Progenitor cell of endocrine pancreas (in vitro differentiated cells): Measurements from ENCODE around the gene MAPK1. TPM values are rescaled to one million over a fixed set of nuclear protein-coding genes. Genes with fewer than 3 reads are reported as not detected.
"Not testable (repeated sequence)": the region's sequence is repeated elsewhere in the genome, so short reads cannot be mapped to it uniquely, and the experiment has no call there.

Source experiments
- DNase-seq: peaks from one replicate; pipeline ENCODE4 v3.0.0; 2021; ENCODE audit warnings: low spot score; ENCODE audit not compliant: unreplicated experiment
- H3K27ac Mint-ChIP-seq: 2 replicates; pipeline ENCODE4 v1.8.0; 2021; ENCODE audit warnings: mild to moderate bottlenecking, moderate library complexity, mixed read lengths
- H3K27me3 Mint-ChIP-seq: 2 replicates; pipeline ENCODE4 v1.8.0; 2021; ENCODE audit warnings: mixed read lengths
- H3K36me3 Mint-ChIP-seq: 2 replicates; pipeline ENCODE4 v1.8.0; 2022; ENCODE audit warnings: mixed read lengths; ENCODE audit not compliant: insufficient read depth
- H3K4me1 Mint-ChIP-seq: 2 replicates; pipeline ENCODE4 v1.8.0; 2021; ENCODE audit warnings: low read depth, mixed read lengths
- H3K4me3 Mint-ChIP-seq: 2 replicates; pipeline ENCODE4 v1.8.0; 2021; ENCODE audit warnings: low read depth, mild to moderate bottlenecking, moderate library complexity, mixed read lengths
- H3K9me3 Mint-ChIP-seq: 2 replicates; pipeline ENCODE4 v1.8.0; 2021; ENCODE audit warnings: low read depth, mixed read lengths
- CTCF ChIP-seq: fragments of 200-600 bp; sonication (generic); IDR thresholded peaks from one replicate; pipeline ENCODE4 v1.5.0; 2021; ENCODE audit warnings: antibody characterized with exemption, mild to moderate bottlenecking; ENCODE audit not compliant: unreplicated experiment
- total RNA-seq: library from RNA; stranded (reverse); gene quantifications from 2 replicates; pipeline ENCODE4 v1.2.1, GENCODE V29; 2021

MAPK1 gene
- total RNA-seq, 1 donor from 2014 or later, result 116 TPM

GRCh38 chr22:21819183-21819770 is 48.2 kb downstream of the MAPK1 start:
- no peak for TF ChIP-seq CTCF
- no peak for DNase-seq
- H3K27ac Mint-ChIP-seq, result no peak overlapping the region

GRCh38 chr22:21818487-21819182 is 48.8 kb downstream of the MAPK1 start:
- H3K4me3 Mint-ChIP-seq, result no peak overlapping the region
- no peaks in the 10 kb centered on the region for H3K27me3 Mint-ChIP-seq
- peaks cover 26% of the 10 kb centered on the region for H3K4me1 Mint-ChIP-seq
- H3K9me3 Mint-ChIP-seq, result no peaks in the 10 kb centered on the region
- H3K36me3 Mint-ChIP-seq, result peaks cover 2% of the 10 kb centered on the region
- DNase-seq, result no peak
- no peak for TF ChIP-seq CTCF
- H3K27ac Mint-ChIP-seq, result peak overlapping the region; percentile 30

More at GRCh38 chr22:21819183-21819770, 48.2 kb downstream of the MAPK1 start:
- Mint-ChIP-seq H3K27me3 (no peaks in the 10 kb centered on the region), H3K4me3 (no peak overlapping the region), H3K36me3 (peaks cover 2% of the 10 kb centered on the region), H3K9me3 (no peaks in the 10 kb centered on the region), H3K4me1 (peaks cover 26% of the 10 kb centered on the region)

- not testable (repeated sequence) for H3K4me3 Mint-ChIP-seq, H3K27ac Mint-ChIP-seq, DNase-seq, H3K27me3 Mint-ChIP-seq, H3K9me3 Mint-ChIP-seq, H3K36me3 Mint-ChIP-seq
- peaks cover 24% of the 10 kb centered on the region for H3K4me1 Mint-ChIP-seq
Observed at GRCh38 chr22:21817497-21817853, 50.0 kb downstream of the MAPK1 start.

- Mint-ChIP-seq H3K27me3 (no peaks in the 10 kb centered on the region), H3K27ac (no peak overlapping the region), H3K9me3 (peaks cover 3% of the 10 kb centered on the region), H3K4me1 (peaks cover 24% of the 10 kb centered on the region), H3K36me3 (peaks cover 4% of the 10 kb centered on the region), H3K4me3 (no peak overlapping the region)
- TF ChIP-seq CTCF, result no peak
- no peak for DNase-seq
Observed at GRCh38 chr22:21816787-21817496, 50.5 kb downstream of the MAPK1 start.

- Mint-ChIP-seq H3K27me3 (no peaks in the 10 kb centered on the region), H3K27ac (no peak overlapping the region)
Observed at GRCh38 chr22:21816472-21816786, 51.0 kb downstream of the MAPK1 start.

More at GRCh38 chr22:21816472-21816786, 51.0 kb downstream of the MAPK1 start:
- H3K4me3 Mint-ChIP-seq, result no peak overlapping the region
- H3K9me3 Mint-ChIP-seq, result peaks cover 5% of the 10 kb centered on the region
- no peak for TF ChIP-seq CTCF
- peaks cover 24% of the 10 kb centered on the region for H3K4me1 Mint-ChIP-seq
- H3K36me3 Mint-ChIP-seq, result peaks cover 4% of the 10 kb centered on the region
- no peak for DNase-seq
